Breast epithelium (tissue), 3 donors: ENCODE results near the gene HDAC4.

Experiments used
- POLR2A ChIP-seq: fragments of 450-650 bp; IDR thresholded peaks from one replicate; pipeline ENCODE4 v1.6.1; 2016; ENCODE audit warnings: antibody characterized with exemption, mild to moderate bottlenecking, moderate library complexity
- TF ChIP-seq, protein P1 (sequence below), 3 donors: fragments of 450-650 bp; IDR thresholded peaks; one replicate each; pipeline ENCODE4 v1.5.1; 2016 to 2017; ENCODE audit warnings: antibody characterized with exemption in 3 of 3, mild to moderate bottlenecking in 3 of 3, moderate library complexity in 3 of 3

DNA sequence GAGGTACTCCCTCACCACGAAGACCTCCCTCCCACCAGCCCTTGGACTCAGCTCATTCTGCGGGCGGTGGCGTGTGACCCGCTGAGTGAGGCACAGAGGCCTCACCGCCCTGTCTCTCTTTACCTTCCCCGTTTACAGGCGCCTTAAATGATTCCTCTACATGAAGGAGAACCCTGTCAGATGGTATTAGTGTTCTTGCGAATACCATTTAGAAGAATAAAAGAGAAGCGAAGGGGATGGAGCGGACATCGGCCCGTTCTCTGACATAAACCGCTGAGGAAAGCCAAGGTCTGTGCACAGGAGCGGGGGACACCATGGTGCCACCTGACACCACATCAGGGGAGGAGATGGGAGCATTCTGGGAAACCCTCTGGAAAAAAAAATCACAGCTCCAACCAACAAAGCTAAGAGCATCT, 179.8 kb downstream of the HDAC4 start:
- TF ChIP-seq, protein P1, sequence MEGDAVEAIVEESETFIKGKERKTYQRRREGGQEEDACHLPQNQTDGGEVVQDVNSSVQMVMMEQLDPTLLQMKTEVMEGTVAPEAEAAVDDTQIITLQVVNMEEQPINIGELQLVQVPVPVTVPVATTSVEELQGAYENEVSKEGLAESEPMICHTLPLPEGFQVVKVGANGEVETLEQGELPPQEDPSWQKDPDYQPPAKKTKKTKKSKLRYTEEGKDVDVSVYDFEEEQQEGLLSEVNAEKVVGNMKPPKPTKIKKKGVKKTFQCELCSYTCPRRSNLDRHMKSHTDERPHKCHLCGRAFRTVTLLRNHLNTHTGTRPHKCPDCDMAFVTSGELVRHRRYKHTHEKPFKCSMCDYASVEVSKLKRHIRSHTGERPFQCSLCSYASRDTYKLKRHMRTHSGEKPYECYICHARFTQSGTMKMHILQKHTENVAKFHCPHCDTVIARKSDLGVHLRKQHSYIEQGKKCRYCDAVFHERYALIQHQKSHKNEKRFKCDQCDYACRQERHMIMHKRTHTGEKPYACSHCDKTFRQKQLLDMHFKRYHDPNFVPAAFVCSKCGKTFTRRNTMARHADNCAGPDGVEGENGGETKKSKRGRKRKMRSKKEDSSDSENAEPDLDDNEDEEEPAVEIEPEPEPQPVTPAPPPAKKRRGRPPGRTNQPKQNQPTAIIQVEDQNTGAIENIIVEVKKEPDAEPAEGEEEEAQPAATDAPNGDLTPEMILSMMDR (IDR thresholded peaks at IDR 0.05) = no peak
- no peak for TF ChIP-seq POLR2A
